Measurements from ENCODE around the gene INSIG2. TPM values are rescaled to one million over a fixed set of nuclear protein-coding genes. Genes with fewer than 3 reads are reported as not detected.
A peak's percentile ranks its signal among the peaks of the same experiment; 100 is the strongest.

INSIG2 gene
- polyA plus RNA-seq (2013): 22.0 TPM

GRCh38 chr2:118088051-118089024, at the start of gene INSIG2:
Gene INSIG2 (plus strand): TSS chr2:118088471. CDS start chr2:118096557, 8,086 bp downstream.
- peak; percentile 92 to 97 (median 96) for DNase-seq
- under 1% methylated on average over 58 of the region's 63 CpGs for WGBS (ENCODE audit: insufficient coverage)
- H3K27me3 ChIP-seq (replicated peaks in 2 of 5; ENCODE audit: control insufficient read depth in 4 of 5, insufficient read depth in 5 of 5, low read length in 4 of 5): peaks cover 0 to 2% (median 0%) of the 10 kb centered on the region in 5 experiments

GRCh38 chr2:118040891-118041290, 47.4 kb upstream of the INSIG2 start:
- ChIA-PET POLR2A (no interaction called here), CTCF (interaction anchor here (0.7 to 1.3 kb wide), 6 partner anchors 9 to 161 kb away, joined by 3 to 6 read pairs (median 4); no protein-coding TSS in a partner anchor)
- Histone ChIP-seq H3K36me3 (ENCODE audit: control insufficient read depth in 4 of 4, insufficient read depth in 4 of 4, low read length in 3 of 4) (no peaks in the 10 kb centered on the region), H3K4me1 (ENCODE audit: control extremely low read depth in 1 of 4, control insufficient read depth in 4 of 4, insufficient read depth in 4 of 4, low read length in 3 of 4) (no peaks in the 10 kb centered on the region), H3K9me3 (ENCODE audit: control extremely low read depth in 1 of 5, control insufficient read depth in 4 of 5, insufficient read depth in 2 of 5, low read depth in 1 of 5, low read length in 4 of 5) (peaks cover 0 to 2% (median 0%) of the 10 kb centered on the region in 5 experiments), H3K27ac (ENCODE audit: insufficient read depth in 1 of 2, low read depth in 1 of 2, low read length in 2 of 2, poor library complexity in 1 of 2, severe bottlenecking in 2 of 2) (no peak overlapping the region), H3K27me3 (replicated peaks in 2 of 5; ENCODE audit: control insufficient read depth in 4 of 5, insufficient read depth in 5 of 5, low read length in 4 of 5) (peaks cover 0 to 12% (median 4%) of the 10 kb centered on the region in 5 experiments), H3K4me3 (ENCODE audit: control insufficient read depth in 1 of 7, extremely low read depth in 1 of 7, insufficient read depth in 4 of 7, low read depth in 2 of 7, low read length in 6 of 7) (no peak overlapping the region)
- WGBS (ENCODE audit: insufficient coverage): 51% methylated on average over 6 of the region's 7 CpGs
- DNase-seq: peak in 2 of 3 donors; percentile 73 to 83

More at GRCh38 chr2:118088051-118089024, at the start of gene INSIG2:
- Histone ChIP-seq H3K4me3 (ENCODE audit: control insufficient read depth in 1 of 7, extremely low read depth in 1 of 7, insufficient read depth in 4 of 7, low read depth in 2 of 7, low read length in 6 of 7) (peak within 1 kb of the TSS; percentile 76 to 97 (median 91)), H3K27ac (ENCODE audit: insufficient read depth in 1 of 2, low read depth in 1 of 2, low read length in 2 of 2, poor library complexity in 1 of 2, severe bottlenecking in 2 of 2) (peak within 1 kb of the TSS; percentile 64 to 83), H3K9me3 (ENCODE audit: control extremely low read depth in 1 of 5, control insufficient read depth in 4 of 5, insufficient read depth in 2 of 5, low read depth in 1 of 5, low read length in 4 of 5) (no peaks in the 10 kb centered on the region), H3K4me1 (ENCODE audit: control extremely low read depth in 1 of 4, control insufficient read depth in 4 of 4, insufficient read depth in 4 of 4, low read length in 3 of 4) (peaks cover 0 to 27% (median 9%) of the 10 kb centered on the region in 4 experiments), H3K36me3 (ENCODE audit: control insufficient read depth in 4 of 4, insufficient read depth in 4 of 4, low read length in 3 of 4) (no peaks in the 10 kb centered on the region)
- POLR2A ChIA-PET: interaction anchor here (0.5 to 1.0 kb wide), 3 partner anchors 19 to 135 kb away, joined by 3 read pairs; no protein-coding TSS in a partner anchor
- CTCF ChIA-PET: interaction anchor here (0.9 to 2.0 kb wide), 9 partner anchors 10 to 133 kb away, joined by 3 to 9 read pairs (median 4); no protein-coding TSS in a partner anchor

GRCh38 chr2:118044103-118044716, 44.1 kb upstream of the INSIG2 start:
- ChIA-PET CTCF (interaction anchor here (1.0 to 1.5 kb wide), 3 partner anchors 12 to 105 kb away, joined by 3 read pairs; no protein-coding TSS in a partner anchor), POLR2A (no interaction called here)

GRCh38 chr2:118044854-118045253, 43.4 kb upstream of the INSIG2 start:
- POLR2A ChIA-PET: no interaction called here
- DNase-seq: no peak
- no CpG with 5 or more reads among the region's 2 CpGs for WGBS (ENCODE audit: insufficient coverage)
- Histone ChIP-seq H3K9me3 (ENCODE audit: control extremely low read depth in 1 of 5, control insufficient read depth in 4 of 5, insufficient read depth in 2 of 5, low read depth in 1 of 5, low read length in 4 of 5) (no peaks in the 10 kb centered on the region), H3K27ac (ENCODE audit: insufficient read depth in 1 of 2, low read depth in 1 of 2, low read length in 2 of 2, poor library complexity in 1 of 2, severe bottlenecking in 2 of 2) (no peak overlapping the region), H3K36me3 (ENCODE audit: control insufficient read depth in 4 of 4, insufficient read depth in 4 of 4, low read length in 3 of 4) (no peaks in the 10 kb centered on the region), H3K4me3 (ENCODE audit: control insufficient read depth in 1 of 7, extremely low read depth in 1 of 7, insufficient read depth in 4 of 7, low read depth in 2 of 7, low read length in 6 of 7) (no peak overlapping the region), H3K4me1 (ENCODE audit: control extremely low read depth in 1 of 4, control insufficient read depth in 4 of 4, insufficient read depth in 4 of 4, low read length in 3 of 4) (peaks cover 0 to 9% (median 4%) of the 10 kb centered on the region in 4 experiments), H3K27me3 (replicated peaks in 2 of 5; ENCODE audit: control insufficient read depth in 4 of 5, insufficient read depth in 5 of 5, low read length in 4 of 5) (peaks cover 0 to 5% (median 0%) of the 10 kb centered on the region in 5 experiments)
- CTCF ChIA-PET: interaction anchor here (1.0 to 1.5 kb wide), 2 partner anchors 13 to 17 kb away, joined by 3 read pairs; no protein-coding TSS in a partner anchor

More at GRCh38 chr2:118044103-118044716, 44.1 kb upstream of the INSIG2 start:
- DNase-seq: no peak
- no peaks in the 10 kb centered on the region for H3K9me3 ChIP-seq (ENCODE audit: control extremely low read depth in 1 of 5, control insufficient read depth in 4 of 5, insufficient read depth in 2 of 5, low read depth in 1 of 5, low read length in 4 of 5)
- H3K27me3 ChIP-seq (replicated peaks in 2 of 5; ENCODE audit: control insufficient read depth in 4 of 5, insufficient read depth in 5 of 5, low read length in 4 of 5): peaks cover 0 to 5% (median 2%) of the 10 kb centered on the region in 5 experiments
- no peak overlapping the region for H3K27ac ChIP-seq (ENCODE audit: insufficient read depth in 1 of 2, low read depth in 1 of 2, low read length in 2 of 2, poor library complexity in 1 of 2, severe bottlenecking in 2 of 2)
- peaks cover 0 to 5% (median 1%) of the 10 kb centered on the region in 4 experiments for H3K4me1 ChIP-seq (ENCODE audit: control extremely low read depth in 1 of 4, control insufficient read depth in 4 of 4, insufficient read depth in 4 of 4, low read length in 3 of 4)
- no peaks in the 10 kb centered on the region for H3K36me3 ChIP-seq (ENCODE audit: control insufficient read depth in 4 of 4, insufficient read depth in 4 of 4, low read length in 3 of 4)
- no peak overlapping the region for H3K4me3 ChIP-seq (ENCODE audit: control insufficient read depth in 1 of 7, extremely low read depth in 1 of 7, insufficient read depth in 4 of 7, low read depth in 2 of 7, low read length in 6 of 7)
- 100% methylated on average over 2 of the region's 6 CpGs for WGBS (ENCODE audit: insufficient coverage)

GRCh38 chr2:118045286-118045685, 43.0 kb upstream of the INSIG2 start:
- H3K4me1 ChIP-seq (ENCODE audit: control extremely low read depth in 1 of 4, control insufficient read depth in 4 of 4, insufficient read depth in 4 of 4, low read length in 3 of 4): peaks cover 0 to 13% (median 6%) of the 10 kb centered on the region in 4 experiments
- 100% methylated on average over 1 of the region's 1 CpG for WGBS (ENCODE audit: insufficient coverage)
- H3K27ac ChIP-seq (ENCODE audit: insufficient read depth in 1 of 2, low read depth in 1 of 2, low read length in 2 of 2, poor library complexity in 1 of 2, severe bottlenecking in 2 of 2): no peak overlapping the region
- CTCF ChIA-PET: interaction anchor here (1.0 to 4.5 kb wide), 7 partner anchors 13 to 100 kb away, joined by 3 to 59 read pairs (median 4); no protein-coding TSS in a partner anchor
- no peaks in the 10 kb centered on the region for H3K9me3 ChIP-seq (ENCODE audit: control extremely low read depth in 1 of 5, control insufficient read depth in 4 of 5, insufficient read depth in 2 of 5, low read depth in 1 of 5, low read length in 4 of 5)
- no peaks in the 10 kb centered on the region for H3K36me3 ChIP-seq (ENCODE audit: control insufficient read depth in 4 of 4, insufficient read depth in 4 of 4, low read length in 3 of 4)
- peaks cover 0 to 5% (median 0%) of the 10 kb centered on the region in 5 experiments for H3K27me3 ChIP-seq (replicated peaks in 2 of 5; ENCODE audit: control insufficient read depth in 4 of 5, insufficient read depth in 5 of 5, low read length in 4 of 5)
- DNase-seq: no peak
- POLR2A ChIA-PET: no interaction called here
- no peak overlapping the region for H3K4me3 ChIP-seq (ENCODE audit: control insufficient read depth in 1 of 7, extremely low read depth in 1 of 7, insufficient read depth in 4 of 7, low read depth in 2 of 7, low read length in 6 of 7)

- no peak overlapping the region for H3K4me3 ChIP-seq (ENCODE audit: control insufficient read depth in 1 of 7, extremely low read depth in 1 of 7, insufficient read depth in 4 of 7, low read depth in 2 of 7, low read length in 6 of 7)
- ChIA-PET CTCF (interaction anchor here (0.7 to 4.5 kb wide), 24 partner anchors 9 to 812 kb away, joined by 3 to 59 read pairs (median 4); partner anchors contain the start of gene INSIG2), POLR2A (interaction anchor here (0.6 kb wide), 2 partner anchors 300 to 359 kb away, joined by 3 read pairs; no protein-coding TSS in a partner anchor)
- peaks cover 0 to 5% (median 0%) of the 10 kb centered on the region in 5 experiments for H3K27me3 ChIP-seq (replicated peaks in 2 of 5; ENCODE audit: control insufficient read depth in 4 of 5, insufficient read depth in 5 of 5, low read length in 4 of 5)
- H3K27ac ChIP-seq (ENCODE audit: insufficient read depth in 1 of 2, low read depth in 1 of 2, low read length in 2 of 2, poor library complexity in 1 of 2, severe bottlenecking in 2 of 2): no peak overlapping the region
- no CpG with 5 or more reads among the region's 4 CpGs for WGBS (ENCODE audit: insufficient coverage)
- H3K9me3 ChIP-seq (ENCODE audit: control extremely low read depth in 1 of 5, control insufficient read depth in 4 of 5, insufficient read depth in 2 of 5, low read depth in 1 of 5, low read length in 4 of 5): no peaks in the 10 kb centered on the region
- H3K4me1 ChIP-seq (ENCODE audit: control extremely low read depth in 1 of 4, control insufficient read depth in 4 of 4, insufficient read depth in 4 of 4, low read length in 3 of 4): peaks cover 0 to 18% (median 10%) of the 10 kb centered on the region in 4 experiments
- peak; percentile 46 to 69 (median 68) for DNase-seq
- H3K36me3 ChIP-seq (ENCODE audit: control insufficient read depth in 4 of 4, insufficient read depth in 4 of 4, low read length in 3 of 4): no peaks in the 10 kb centered on the region
Observed at GRCh38 chr2:118046634-118047210, 41.5 kb upstream of the INSIG2 start.
